SW480 (cell line): ENCODE measurements around the gene MEIS2.

Experiments
- DNase-seq: peaks from one replicate; pipeline ENCODE4 v3.0.0-alpha.2; 2016; ENCODE audit warnings: low spot score

Gene MEIS2

GRCh38 chr15:37112971-37113670 lies 12.8 kb upstream of the MEIS2 start:
- no peak for DNase-seq

GRCh38 chr15:37112171-37112570 lies 11.8 kb upstream of the MEIS2 start:
- no peak for DNase-seq

GRCh38 chr15:37111427-37111717 lies 11.0 kb upstream of the MEIS2 start:
- no peak for DNase-seq

GRCh38 chr15:37109872-37110572 lies 9.7 kb upstream of the MEIS2 start:
- DNase-seq, result peak; percentile 17

GRCh38 chr15:37109168-37109871 lies 9.0 kb upstream of the MEIS2 start:
- DNase-seq, result no peak

- DNase-seq, result no peak
Observed at GRCh38 chr15:37108381-37109167, 8.2 kb upstream of the MEIS2 start.

GRCh38 chr15:37107744-37108380 lies 7.5 kb upstream of the MEIS2 start:
- no peak for DNase-seq

GRCh38 chr15:37107071-37107743 lies 6.9 kb upstream of the MEIS2 start:
- no peak for DNase-seq

- DNase-seq, result peak; percentile 7
Observed at GRCh38 chr15:37106490-37107001, 6.2 kb upstream of the MEIS2 start.

GRCh38 chr15:37105889-37106288 lies 5.5 kb upstream of the MEIS2 start:
- no peak for DNase-seq

- no peak for DNase-seq
Observed at GRCh38 chr15:37105029-37105428, 4.7 kb upstream of the MEIS2 start.

- DNase-seq, result no peak
Observed at GRCh38 chr15:37104424-37104981, 4.2 kb upstream of the MEIS2 start.

GRCh38 chr15:37103475-37104423 lies 3.4 kb upstream of the MEIS2 start:
- DNase-seq, result no peak

GRCh38 chr15:37103163-37103435 lies 2.8 kb upstream of the MEIS2 start:
- no peak for DNase-seq

- DNase-seq, result no peak
Observed at GRCh38 chr15:37102305-37103162, 2.2 kb upstream of the MEIS2 start.

GRCh38 chr15:37101980-37102304 lies 1.6 kb upstream of the MEIS2 start:
- no peak for DNase-seq

- peak; percentile 62 for DNase-seq
Observed at GRCh38 chr15:37100966-37101215, 542 bp upstream of the MEIS2 start.

- peak; percentile 32 for DNase-seq
Observed at GRCh38 chr15:37099319-37100108, 835 bp downstream of the MEIS2 start.
